HG02798 (cell line): ENCODE measurements around the gene ECSIT.
A peak's percentile ranks its signal among the peaks of the same experiment; 100 is the strongest.

Experiments
- ATAC-seq: cut with Tn5 transposase; IDR thresholded peaks from one replicate; pipeline ENCODE4 v1.9.1; 2021; ENCODE audit warnings: mild to moderate bottlenecking; ENCODE audit not compliant: unreplicated experiment, poor library complexity

The ECSIT gene

GRCh38 chr19:11505504-11506100 is 23.3 kb downstream of the ECSIT start, which contains the start of gene ZNF653:
Gene ZNF653, minus strand, starts transcription at chr19:11505839. Its CDS starts 53 bp downstream, at chr19:11505786.
- ATAC-seq, result peak; percentile 59

- peak; percentile 89 for ATAC-seq
Observed at GRCh38 chr19:11505032-11505503, 23.9 kb downstream of the ECSIT start.

GRCh38 chr19:11504502-11505031 is 24.4 kb downstream of the ECSIT start:
- no peak for ATAC-seq

- no peak for ATAC-seq
Observed at GRCh38 chr19:11499890-11500420, 29.0 kb downstream of the ECSIT start.

GRCh38 chr19:11499220-11499726 is 29.7 kb downstream of the ECSIT start:
- ATAC-seq, result no peak

- ATAC-seq, result no peak
Observed at GRCh38 chr19:11496391-11497163, 32.4 kb downstream of the ECSIT start.

- no peak for ATAC-seq
Observed at GRCh38 chr19:11495885-11496284, 33.0 kb downstream of the ECSIT start.

- no peak for ATAC-seq
Observed at GRCh38 chr19:11495481-11495880, 33.5 kb downstream of the ECSIT start.

GRCh38 chr19:11494634-11495285 is 34.2 kb downstream of the ECSIT start:
- ATAC-seq, result no peak

- ATAC-seq, result no peak
Observed at GRCh38 chr19:11489378-11489777, 39.6 kb downstream of the ECSIT start.

GRCh38 chr19:11486661-11487503 is 42.1 kb downstream of the ECSIT start:
- no peak for ATAC-seq

GRCh38 chr19:11485245-11485837 is 43.6 kb downstream of the ECSIT start:
- ATAC-seq, result no peak

GRCh38 chr19:11483366-11484111 is 45.4 kb downstream of the ECSIT start:
- no peak for ATAC-seq

GRCh38 chr19:11482384-11483050 is 46.4 kb downstream of the ECSIT start:
- peak; percentile 72 for ATAC-seq

GRCh38 chr19:11481534-11482383 is 47.2 kb downstream of the ECSIT start:
- peak; percentile 71 for ATAC-seq

GRCh38 chr19:11480715-11481533 is 48.0 kb downstream of the ECSIT start, which contains the start of gene ELAVL3:
Gene ELAVL3, minus strand, starts transcription at chr19:11481046. Its CDS starts 438 bp downstream, at chr19:11480608.
- ATAC-seq, result no peak
